Endothelial cell of umbilical vein (primary cell): ENCODE measurements around the gene TMEM132A. TPM values are rescaled to one million over a fixed set of nuclear protein-coding genes. Genes with fewer than 3 reads are reported as not detected.

Source experiments
- BruUV-seq: library from RNA; stranded (reverse); fragments of 400-500 nt; replicated peaks from 2 replicates; lab custom pipeline; 2021; lab: Mats Ljungman, UMichigan
- CTCF ChIA-PET: fragments of 300-600, 350-600 bp; sonication (Branson Sonifier 250); formaldehyde crosslinking; loops from one replicate; lab custom pipeline; 2021; ENCODE audit warnings: antibody characterized with exemption, inconsistent platforms; lab: Charles Lee
- POLR2A ChIA-PET: fragments of 300-600, 350-600 bp; sonication (Branson Sonifier 250); formaldehyde crosslinking; loops from one replicate; lab custom pipeline; 2021; ENCODE audit warnings: antibody characterized with exemption, inconsistent platforms; lab: Charles Lee
- DNase-seq: peaks from one replicate; pipeline ENCODE4 v3.0.0-alpha.2; 2011; ENCODE audit warnings: low read depth, low spot score
- FAIRE-seq: peaks from 2 replicates; lab custom pipeline; 2011; peaks lifted over from hg19 to GRCh38; lab: Jason Lieb, UNC
- H2AFZ ChIP-seq: 2 replicates; pipeline ENCODE4 v1.6.0; 2012; ENCODE audit warnings: low read depth, low read length, control low read depth, inconsistent platforms
- H3K27ac ChIP-seq: 2 replicates; pipeline ENCODE4 v1.5.1; 2011; ENCODE audit warnings: low read depth, mild to moderate bottlenecking, control low read depth, low read length, moderate library complexity; ENCODE audit not compliant: insufficient read depth
- H3K27me3 ChIP-seq, 2 experiments: 2 replicates each; pipeline versions ENCODE4 v1.6.0 to v1.6.1; 2011; ENCODE audit warnings: low read length in 2 of 2, mixed read lengths in 1 of 2; ENCODE audit not compliant: control insufficient read depth in 2 of 2, insufficient read depth in 2 of 2
- H3K36me3 ChIP-seq, 2 experiments: 2 replicates in 1 of 2; 3 replicates in 1 of 2; pipeline ENCODE4 v1.5.1; 2011; ENCODE audit warnings: low read length in 2 of 2, mild to moderate bottlenecking in 1 of 2, moderate library complexity in 1 of 2; ENCODE audit not compliant: control insufficient read depth in 2 of 2, insufficient read depth in 2 of 2; ENCODE audit errors: extremely low read depth in 1 of 2
- H3K4me1 ChIP-seq: 3 replicates; pipeline ENCODE4 v1.5.1; 2011; ENCODE audit warnings: mild to moderate bottlenecking, low read length; ENCODE audit not compliant: control insufficient read depth, insufficient read depth; ENCODE audit errors: extremely low read depth
- H3K4me2 ChIP-seq: 2 replicates; pipeline ENCODE4 v1.6.1; 2011; ENCODE audit warnings: low read length, control low read depth, mixed read lengths; ENCODE audit not compliant: insufficient read depth
- H3K4me3 ChIP-seq, 3 experiments: fragments of 200-600 bp in 1 of 3; sonication (generic), shearing (Covaris generic) in 1 of 3; replicated peaks in 1 of 3; 2 replicates each; pipeline ENCODE4 v1.5.1; 2011 to 2016; ENCODE audit warnings: control low read depth in 3 of 3, low read length in 3 of 3, mild to moderate bottlenecking in 2 of 3, inconsistent platforms in 1 of 3, low read depth in 1 of 3, moderate library complexity in 1 of 3; ENCODE audit not compliant: insufficient read depth in 1 of 3
- H3K79me2 ChIP-seq: 2 replicates; pipeline ENCODE4 v1.6.0; 2012; ENCODE audit warnings: low read length, inconsistent platforms; ENCODE audit not compliant: control insufficient read depth, insufficient read depth
- H3K9ac ChIP-seq: replicated peaks from 2 replicates; pipeline ENCODE3; 2011; ENCODE audit warnings: low read length, control low read depth; ENCODE audit not compliant: insufficient read depth; ENCODE audit errors: extremely low read depth
- H3K9me1 ChIP-seq: replicated peaks from 3 replicates; pipeline ENCODE4 v1.6.0; 2011; ENCODE audit warnings: mild to moderate bottlenecking, low read length; ENCODE audit not compliant: control insufficient read depth, insufficient read depth; ENCODE audit errors: extremely low read depth
- H3K9me3 ChIP-seq: replicated peaks from 2 replicates; pipeline ENCODE4 v1.5.1; 2012; ENCODE audit warnings: low read length, inconsistent platforms; ENCODE audit not compliant: control insufficient read depth, insufficient read depth
- H4K20me1 ChIP-seq: replicated peaks from 2 replicates; pipeline ENCODE3; 2011; ENCODE audit warnings: mild to moderate bottlenecking, low read length; ENCODE audit not compliant: control insufficient read depth, insufficient read depth; ENCODE audit errors: extremely low read depth
- EZH2 ChIP-seq: IDR thresholded peaks from 2 replicates; pipeline ENCODE4 v1.6.1; 2012; ENCODE audit warnings: borderline replicate concordance, low read depth, mild to moderate bottlenecking, moderate library complexity, low read length, inconsistent platforms; ENCODE audit not compliant: severe bottlenecking
- FOS ChIP-seq: IDR thresholded peaks from 2 replicates; pipeline ENCODE4 v1.6.1; 2011; ENCODE audit warnings: mild to moderate bottlenecking, low read length, moderate library complexity, borderline replicate concordance; ENCODE audit not compliant: insufficient read depth
- GATA2 ChIP-seq: IDR thresholded peaks from 2 replicates; pipeline ENCODE4 v1.7.0; 2011; ENCODE audit warnings: low read depth, mild to moderate bottlenecking, moderate library complexity, mixed read lengths, low read length; ENCODE audit not compliant: insufficient read length, insufficient read depth
- MYC ChIP-seq: IDR thresholded peaks from one replicate; pipeline ENCODE4 v1.6.1; 2011; ENCODE audit warnings: mild to moderate bottlenecking, low read depth, low read length
- POLR2AphosphoS5 ChIP-seq: IDR thresholded peaks from 2 replicates; pipeline ENCODE4 v1.6.1; 2012; ENCODE audit warnings: low read depth, mild to moderate bottlenecking, control low read depth, low read length, moderate library complexity; ENCODE audit not compliant: insufficient read depth
- dilution Hi-C: fragments of 300-500 bp; cut with MboI; formaldehyde crosslinking; loops from one replicate; pipeline ENCODE4 v1.15.0; 2019; ENCODE audit warnings: low sequenced_read_pairs; ENCODE audit not compliant: extremely low pct_ligation_motif_present
- intact Hi-C: fragments of 100-400 bp; cut with micrococcal nuclease; formaldehyde crosslinking; loops from one replicate; pipeline ENCODE4 v1.10.0; 2022
- polyA plus RNA-seq, 4 experiments: library from polyadenylated mRNA; depleted of rRNA in 3 of 4; stranded (reverse) in 3 of 4; unstranded in 1 of 4; fragments of >200 nt; gene quantifications; 2 replicates each; pipeline versions ENCODE4 v1.2.1 to v1.2.3, GENCODE V29; 2011 to 2012; ENCODE audit warnings: missing spikeins in 1 of 4
- total RNA-seq: library from RNA; stranded (reverse); gene quantifications from 2 replicates; pipeline ENCODE4 v1.2.3, GENCODE V29; 2021

Gene TMEM132A
- total and polyA plus RNA-seq, 2 donors (not counting 3 experiments of a cell fraction or from before 2014, with no cell fraction given): 74.3 to 106 TPM

DNA sequence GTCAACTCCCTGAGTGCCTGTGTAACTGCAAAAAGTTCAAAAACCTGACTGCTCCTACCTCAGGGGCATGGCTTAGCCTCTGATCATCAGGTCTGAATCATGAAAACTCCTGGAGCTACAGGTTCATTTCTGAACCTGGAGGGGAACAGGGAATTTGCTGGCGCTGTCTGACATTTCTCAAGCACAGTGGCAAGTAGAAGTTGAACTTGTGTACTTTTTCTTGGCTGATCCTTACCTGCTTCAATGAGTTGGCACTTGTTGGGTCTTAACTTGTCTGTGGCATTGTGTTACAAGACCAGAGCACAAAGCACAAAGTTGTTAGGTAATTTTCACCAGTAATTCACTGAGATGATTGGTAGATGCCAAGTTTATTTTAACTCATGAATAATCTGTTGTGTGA lies 7.0 kb upstream of the TMEM132A start:
- DNase-seq (no peak), FAIRE-seq (no peak)
- POLR2A ChIA-PET: no interaction called here
- Histone ChIP-seq H3K9me3 (no peaks in the 10 kb centered on the region), H3K9ac (no peak overlapping the region), H3K9me1 (no peaks in the 10 kb centered on the region), H3K27ac (no peak overlapping the region), H3K4me3 (no peak overlapping the region), H4K20me1 (no peaks in the 10 kb centered on the region), H3K4me1 (peaks cover 40% of the 10 kb centered on the region), H3K4me2 (no peak overlapping the region), H3K36me3 (peaks cover 3 to 15% of the 10 kb centered on the region in 2 experiments), H2AFZ (no peak overlapping the region), H3K27me3 (no peaks in the 10 kb centered on the region), H3K79me2 (peaks cover 51% of the 10 kb centered on the region)
- intact Hi-C loops (loop anchor here (10.0 kb wide), 1 partner anchor 218 kb away; no protein-coding TSS in a partner anchor), dilution Hi-C loops (no loop called here)
- TF ChIP-seq FOS: no peak
- TF ChIP-seq POLR2AphosphoS5: no peak
- TF ChIP-seq EZH2: no peak
- CTCF ChIA-PET: no interaction called here
- no TSS peak for BruUV-seq

GRCh38 chr11:60918251-60918938 lies 5.9 kb upstream of the TMEM132A start:
- FAIRE-seq: no peak
- POLR2A ChIA-PET: no interaction called here

More at GRCh38 chr11:60918251-60918938, 5.9 kb upstream of the TMEM132A start:
- intact Hi-C loops: loop anchor here (10.0 kb wide), 1 partner anchor 216 kb away; no protein-coding TSS in a partner anchor
- no peak for DNase-seq
- Histone ChIP-seq H4K20me1 (no peaks in the 10 kb centered on the region), H3K27ac (peak overlapping the region; percentile 1), H3K9ac (no peak overlapping the region), H3K9me1 (no peaks in the 10 kb centered on the region), H2AFZ (no peak overlapping the region), H3K27me3 (no peaks in the 10 kb centered on the region), H3K9me3 (no peaks in the 10 kb centered on the region), H3K79me2 (peaks cover 51% of the 10 kb centered on the region), H3K4me3 (no peak overlapping the region), H3K4me2 (no peak overlapping the region), H3K36me3 (peaks cover 3 to 19% of the 10 kb centered on the region in 2 experiments), H3K4me1 (peaks cover 33% of the 10 kb centered on the region)
- CTCF ChIA-PET: interaction anchor here (1.0 to 1.5 kb wide), 2 partner anchors 19 to 22 kb away, joined by 3 to 6 read pairs; no protein-coding TSS in a partner anchor
- no peak for TF ChIP-seq MYC
- TF ChIP-seq GATA2: peak; percentile 28
- BruUV-seq: no TSS peak
- dilution Hi-C loops: no loop called here
